Gastrocnemius medialis (tissue), 4 donors: ENCODE results near the gene PALM3.

ENCODE experiments used
- POLR2A ChIP-seq, 2 donors: fragments of 450-650 bp; IDR thresholded peaks; one replicate each; pipeline ENCODE4 v1.6.1; 2017; ENCODE audit warnings: antibody characterized with exemption in 2 of 2, mild to moderate bottlenecking in 2 of 2, moderate library complexity in 2 of 2
- TF ChIP-seq, protein P1 (sequence below), 5 experiments: fragments of 450-650 bp in 3 of 5; fragments of 200-600 bp in 2 of 5; sonication (generic) in 2 of 5; IDR thresholded peaks in 4 of 5; conservative IDR thresholded peaks in 1 of 5; 1 replicate in 4 of 5; 2 replicates in 1 of 5; pipeline ENCODE4 v1.5.1; 2016 to 2019; ENCODE audit warnings: antibody characterized with exemption in 5 of 5, mild to moderate bottlenecking in 3 of 5, moderate library complexity in 3 of 5

DNA sequence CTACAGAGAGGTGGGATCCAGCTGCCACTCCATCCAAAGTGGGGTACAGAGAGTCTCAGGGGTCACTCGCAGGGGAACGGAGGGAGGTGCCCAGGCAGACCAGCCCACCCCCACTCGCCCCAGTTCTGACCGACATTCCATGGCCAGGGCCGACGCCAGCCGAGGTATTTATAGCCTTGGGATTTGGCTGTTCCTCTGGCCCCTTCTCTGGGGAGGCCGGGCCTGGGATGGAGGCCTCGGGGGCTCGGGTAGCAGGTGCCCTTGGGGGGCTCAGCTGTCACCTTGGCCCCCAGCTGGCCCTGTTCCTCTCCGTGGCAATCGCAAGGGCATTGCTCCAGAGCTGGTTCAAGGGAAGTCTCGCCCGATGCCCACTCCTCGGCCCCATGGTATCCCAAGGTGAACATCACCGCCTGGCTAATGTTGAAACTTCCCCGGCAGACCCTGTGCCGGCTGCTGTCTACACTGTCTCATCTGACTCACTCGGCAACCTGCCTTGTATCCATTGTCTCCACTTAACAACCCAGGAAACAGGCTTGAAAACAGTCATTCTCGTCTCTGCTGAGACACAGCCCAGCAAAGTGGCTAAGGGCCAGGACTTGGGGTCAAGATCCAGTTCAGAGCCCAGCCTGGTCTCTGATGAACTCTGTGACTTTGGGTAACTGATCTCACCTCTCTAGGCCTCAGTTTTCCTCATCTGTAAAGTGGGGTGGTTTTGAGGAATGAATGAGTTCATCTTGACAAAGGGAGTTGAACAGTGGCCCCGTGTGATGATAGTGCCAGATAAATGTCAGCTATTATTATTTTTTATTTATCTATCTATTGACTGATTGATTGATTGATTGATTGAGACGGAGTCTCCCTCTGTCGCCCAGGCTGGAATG, 45.9 kb upstream of the PALM3 start:
- no peak for TF ChIP-seq POLR2A (IDR thresholded peaks at IDR 0.05)
- TF ChIP-seq, protein P1, sequence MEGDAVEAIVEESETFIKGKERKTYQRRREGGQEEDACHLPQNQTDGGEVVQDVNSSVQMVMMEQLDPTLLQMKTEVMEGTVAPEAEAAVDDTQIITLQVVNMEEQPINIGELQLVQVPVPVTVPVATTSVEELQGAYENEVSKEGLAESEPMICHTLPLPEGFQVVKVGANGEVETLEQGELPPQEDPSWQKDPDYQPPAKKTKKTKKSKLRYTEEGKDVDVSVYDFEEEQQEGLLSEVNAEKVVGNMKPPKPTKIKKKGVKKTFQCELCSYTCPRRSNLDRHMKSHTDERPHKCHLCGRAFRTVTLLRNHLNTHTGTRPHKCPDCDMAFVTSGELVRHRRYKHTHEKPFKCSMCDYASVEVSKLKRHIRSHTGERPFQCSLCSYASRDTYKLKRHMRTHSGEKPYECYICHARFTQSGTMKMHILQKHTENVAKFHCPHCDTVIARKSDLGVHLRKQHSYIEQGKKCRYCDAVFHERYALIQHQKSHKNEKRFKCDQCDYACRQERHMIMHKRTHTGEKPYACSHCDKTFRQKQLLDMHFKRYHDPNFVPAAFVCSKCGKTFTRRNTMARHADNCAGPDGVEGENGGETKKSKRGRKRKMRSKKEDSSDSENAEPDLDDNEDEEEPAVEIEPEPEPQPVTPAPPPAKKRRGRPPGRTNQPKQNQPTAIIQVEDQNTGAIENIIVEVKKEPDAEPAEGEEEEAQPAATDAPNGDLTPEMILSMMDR (IDR thresholded peaks at IDR 0.05 in 4 of 5, conservative IDR thresholded peaks at IDR 0.05 in 1 of 5): no peak
